Esophagus squamous epithelium (tissue), 5 donors: ENCODE results near the gene BBS10. TPM values are rescaled to one million over a fixed set of nuclear protein-coding genes. Genes with fewer than 3 reads are reported as not detected.
A peak's percentile ranks its signal among the peaks of the same experiment; 100 is the strongest.

Experiments used
- DNase-seq: peaks from one replicate; lab custom pipeline; 2025; lab: John Stamatoyannopoulos, UW
- H3K27ac ChIP-seq, 4 donors: fragments of 200-600 bp; sonication (generic); one replicate each; pipeline ENCODE4 v1.5.1; 2016 to 2019; ENCODE audit warnings: mild to moderate bottlenecking in 1 of 4
- H3K27me3 ChIP-seq, 4 donors: fragments of 200-600 bp; sonication (generic); 1 replicate in 3 of 4; 2 replicates in 1 of 4; pipeline versions ENCODE4 v1.5.1 to v1.6.0; 2017 to 2021; ENCODE audit warnings: antibody characterized with exemption in 1 of 4
- H3K36me3 ChIP-seq, 3 donors: fragments of 200-600 bp; sonication (generic); one replicate each; pipeline ENCODE4 v1.5.1; 2016 to 2019
- H3K4me1 ChIP-seq, 3 donors: fragments of 200-600 bp; sonication (generic); one replicate each; pipeline ENCODE4 v1.5.1; 2017 to 2019
- H3K4me3 ChIP-seq, 4 donors: fragments of 200-600 bp; sonication (generic); 1 replicate in 3 of 4; 2 replicates in 1 of 4; pipeline ENCODE4 v1.5.1; 2016 to 2019; ENCODE audit warnings: mild to moderate bottlenecking in 2 of 4, moderate library complexity in 1 of 4
- H3K9me3 ChIP-seq, 3 donors: fragments of 200-600 bp; sonication (generic); one replicate each; pipeline ENCODE4 v1.5.1; 2016 to 2019
- POLR2A ChIP-seq, 4 donors: fragments of 450-650 bp; IDR thresholded peaks; one replicate each; pipeline ENCODE4 v1.6.1; 2017; ENCODE audit warnings: antibody characterized with exemption in 4 of 4, mild to moderate bottlenecking in 4 of 4, moderate library complexity in 3 of 4
- WGBS, 2 donors: methylation state at CpG; one replicate each; pipeline ENCODE4 v1.1.5; 2018; 5-methylcytosine and 5-hydroxymethylcytosine counted together
- intact Hi-C: fragments of 100-400 bp; cut with DNase I; formaldehyde crosslinking; loops from one replicate; pipeline ENCODE4 v1.15.0; 2022
- total RNA-seq, 4 donors: library from RNA; depleted of rRNA; stranded (reverse); fragments of >200 nt; gene quantifications; one replicate each; pipeline ENCODE4 v1.1.0, GENCODE V29; 2016
- TF ChIP-seq, protein P1 (sequence below), 6 experiments: fragments of 450-650 bp in 4 of 6; fragments of 200-600 bp in 2 of 6; sonication (generic) in 2 of 6; IDR thresholded peaks; one replicate each; pipeline ENCODE4 v1.5.1; 2016 to 2019; ENCODE audit warnings: antibody characterized with exemption in 6 of 6, mild to moderate bottlenecking in 4 of 6, moderate library complexity in 4 of 6
- donor health status: DM: yes; HTN: yes; CAD: no.

BBS10 gene
- total RNA-seq, 4 donors from 2014 or later: 2.7 to 8.4 (median 5.4) TPM

DNA sequence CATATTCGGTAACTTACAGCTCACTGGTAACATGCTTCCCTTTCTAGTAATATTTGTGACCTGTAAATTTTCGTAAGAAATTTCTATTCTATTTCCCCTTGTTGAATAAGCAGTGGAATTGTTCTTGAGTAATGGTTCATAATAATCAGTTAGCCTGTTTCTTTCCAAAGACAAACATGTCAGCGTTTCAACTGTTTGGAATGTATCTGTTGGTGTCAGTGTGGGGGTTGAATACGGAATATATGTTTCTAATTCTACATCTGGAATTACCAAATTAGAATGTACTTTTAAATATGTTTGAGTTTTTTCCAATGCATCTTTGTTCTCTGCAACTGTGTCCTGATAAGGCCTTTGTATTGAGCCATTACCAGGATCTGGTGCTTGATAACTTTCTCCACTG, 2.0 kb downstream of the BBS10 start:
- TF ChIP-seq, protein P1, sequence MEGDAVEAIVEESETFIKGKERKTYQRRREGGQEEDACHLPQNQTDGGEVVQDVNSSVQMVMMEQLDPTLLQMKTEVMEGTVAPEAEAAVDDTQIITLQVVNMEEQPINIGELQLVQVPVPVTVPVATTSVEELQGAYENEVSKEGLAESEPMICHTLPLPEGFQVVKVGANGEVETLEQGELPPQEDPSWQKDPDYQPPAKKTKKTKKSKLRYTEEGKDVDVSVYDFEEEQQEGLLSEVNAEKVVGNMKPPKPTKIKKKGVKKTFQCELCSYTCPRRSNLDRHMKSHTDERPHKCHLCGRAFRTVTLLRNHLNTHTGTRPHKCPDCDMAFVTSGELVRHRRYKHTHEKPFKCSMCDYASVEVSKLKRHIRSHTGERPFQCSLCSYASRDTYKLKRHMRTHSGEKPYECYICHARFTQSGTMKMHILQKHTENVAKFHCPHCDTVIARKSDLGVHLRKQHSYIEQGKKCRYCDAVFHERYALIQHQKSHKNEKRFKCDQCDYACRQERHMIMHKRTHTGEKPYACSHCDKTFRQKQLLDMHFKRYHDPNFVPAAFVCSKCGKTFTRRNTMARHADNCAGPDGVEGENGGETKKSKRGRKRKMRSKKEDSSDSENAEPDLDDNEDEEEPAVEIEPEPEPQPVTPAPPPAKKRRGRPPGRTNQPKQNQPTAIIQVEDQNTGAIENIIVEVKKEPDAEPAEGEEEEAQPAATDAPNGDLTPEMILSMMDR (IDR thresholded peaks at IDR 0.05): no peak
- TF ChIP-seq POLR2A (IDR thresholded peaks at IDR 0.05): no peak
- WGBS, 2 donors: 71 to 72% methylated on average over 4 of the region's 4 CpGs
- DNase-seq: no peak
- Histone ChIP-seq H3K27ac (peak overlapping the region in 2 of 4 donors; percentile 16 to 48), H3K4me3 (no peak overlapping the region), H3K27me3 (no peaks in the 10 kb centered on the region), H3K4me1 (peaks cover 13 to 43% (median 16%) of the 10 kb centered on the region in 3 donors), H3K9me3 (no peaks in the 10 kb centered on the region), H3K36me3 (no peaks in the 10 kb centered on the region)
- intact Hi-C loops: loop anchor here (10.0 kb wide), 1 partner anchor 311 kb away; the partner anchor contains the start of gene PHLDA1

- Histone ChIP-seq H3K4me1 (peaks cover 13 to 43% (median 16%) of the 10 kb centered on the region in 3 donors), H3K9me3 (no peaks in the 10 kb centered on the region), H3K27me3 (no peaks in the 10 kb centered on the region), H3K27ac (peak overlapping the region in 2 of 4 donors; percentile 16 to 48), H3K36me3 (no peaks in the 10 kb centered on the region), H3K4me3 (no peak overlapping the region)
- intact Hi-C loops: loop anchor here (10.0 kb wide), 1 partner anchor 311 kb away; the partner anchor contains the start of gene PHLDA1
- 89 to 95% methylated on average over 1 of the region's 1 CpG for WGBS, 2 donors
- no peak for DNase-seq
- TF ChIP-seq POLR2A (IDR thresholded peaks at IDR 0.05): no peak
- TF ChIP-seq, protein P1 (IDR thresholded peaks at IDR 0.05): no peak
Observed at GRCh38 chr12:76345569-76345968, 2.6 kb downstream of the BBS10 start.

- no peaks in the 10 kb centered on the region for H3K27me3 ChIP-seq
- H3K27ac ChIP-seq: no peak overlapping the region
- intact Hi-C loops: loop anchor here (10.0 kb wide), 1 partner anchor 307 kb away; the partner anchor contains the start of gene PHLDA1
- DNase-seq: no peak
- no peak overlapping the region for H3K4me3 ChIP-seq
- 29 to 54% methylated on average over 5 of the region's 5 CpGs for WGBS, 2 donors
- TF ChIP-seq, protein P1 (IDR thresholded peaks at IDR 0.05): no peak
- TF ChIP-seq POLR2A (IDR thresholded peaks at IDR 0.05): no peak
- no peaks in the 10 kb centered on the region for H3K36me3 ChIP-seq
- H3K9me3 ChIP-seq: no peaks in the 10 kb centered on the region
- H3K4me1 ChIP-seq: peaks cover under 1 to 21% (median 1%) of the 10 kb centered on the region in 3 donors
Observed at GRCh38 chr12:76341436-76342030, 6.7 kb downstream of the BBS10 start.

- peaks cover 0 to 15% (median 0%) of the 10 kb centered on the region in 3 donors for H3K4me1 ChIP-seq
- no peak overlapping the region for H3K27ac ChIP-seq
- no peaks in the 10 kb centered on the region for H3K36me3 ChIP-seq
- TF ChIP-seq, protein P1 (IDR thresholded peaks at IDR 0.05): no peak
- TF ChIP-seq POLR2A (IDR thresholded peaks at IDR 0.05): no peak
- H3K9me3 ChIP-seq: no peaks in the 10 kb centered on the region
- WGBS, 2 donors: 63 to 64% methylated on average over 9 of the region's 9 CpGs
- no peak overlapping the region for H3K4me3 ChIP-seq
- intact Hi-C loops: loop anchor here (10.0 kb wide), 1 partner anchor 306 kb away; the partner anchor contains the start of gene PHLDA1
- DNase-seq: no peak
- H3K27me3 ChIP-seq: no peaks in the 10 kb centered on the region
Observed at GRCh38 chr12:76340680-76341435, 7.4 kb downstream of the BBS10 start.

DNA sequence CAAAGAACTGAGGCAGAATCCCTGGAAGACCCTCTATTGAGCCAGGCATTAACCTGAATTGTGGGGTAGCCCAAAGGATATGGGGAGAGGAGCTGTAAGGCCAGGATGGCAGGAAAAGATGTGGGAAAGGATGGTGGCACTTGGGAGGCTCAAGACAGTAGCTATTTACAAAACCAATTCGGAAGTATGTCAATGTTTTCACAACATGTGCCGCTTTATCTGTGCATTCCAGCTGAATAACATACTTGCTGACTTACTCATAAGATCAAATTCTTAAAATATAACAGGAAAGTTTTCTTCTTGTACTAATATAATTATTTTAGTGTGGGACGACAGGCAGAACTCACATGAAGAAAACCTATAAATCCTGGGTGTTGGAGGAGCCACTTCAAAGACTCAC, 10.6 kb downstream of the BBS10 start:
- Histone ChIP-seq H3K4me1 (peaks cover 0 to 7% (median 0%) of the 10 kb centered on the region in 3 donors), H3K9me3 (no peaks in the 10 kb centered on the region), H3K4me3 (no peak overlapping the region), H3K27me3 (no peaks in the 10 kb centered on the region), H3K27ac (no peak overlapping the region), H3K36me3 (no peaks in the 10 kb centered on the region)
- WGBS, 2 donors: 72 to 83% methylated on average over 3 of the region's 3 CpGs
- intact Hi-C loops: no loop called here
- no peak for DNase-seq
- TF ChIP-seq POLR2A (IDR thresholded peaks at IDR 0.05): no peak
- TF ChIP-seq, protein P1 (IDR thresholded peaks at IDR 0.05): no peak
